GM19043 (cell line): ENCODE measurements around the gene P2RY6.

ENCODE experiments used
- ATAC-seq: cut with Tn5 transposase; IDR thresholded peaks from one replicate; pipeline ENCODE4 v1.9.1; 2021; ENCODE audit warnings: low read depth; ENCODE audit not compliant: unreplicated experiment

The P2RY6 gene

GRCh38 chr11:73293356-73293936 is 21.3 kb downstream of the P2RY6 start:
- ATAC-seq, result no peak

- ATAC-seq, result no peak
These were observed 22.5 kb downstream of the P2RY6 start for GRCh38 chr11:73294604-73295003.

- no peak for ATAC-seq
These were observed 23.3 kb downstream of the P2RY6 start for GRCh38 chr11:73295241-73295995.

GRCh38 chr11:73295996-73296318 is 23.8 kb downstream of the P2RY6 start:
- no peak for ATAC-seq

GRCh38 chr11:73296501-73297230 is 24.5 kb downstream of the P2RY6 start:
- no peak for ATAC-seq

- no peak for ATAC-seq
These were observed 25.1 kb downstream of the P2RY6 start for GRCh38 chr11:73297231-73297590.

GRCh38 chr11:73297702-73298101 is 25.6 kb downstream of the P2RY6 start:
- ATAC-seq, result no peak

GRCh38 chr11:73298233-73298632 is 26.1 kb downstream of the P2RY6 start:
- no peak for ATAC-seq

GRCh38 chr11:73299751-73300150 is 27.6 kb downstream of the P2RY6 start:
- no peak for ATAC-seq

GRCh38 chr11:73306069-73306841 is 34.1 kb downstream of the P2RY6 start:
- no peak for ATAC-seq

GRCh38 chr11:73306977-73307322 is 34.8 kb downstream of the P2RY6 start:
- no peak for ATAC-seq

GRCh38 chr11:73307323-73308002 is 35.3 kb downstream of the P2RY6 start:
- ATAC-seq, result peak; percentile 49

- peak; percentile 21 for ATAC-seq
These were observed 36.1 kb downstream of the P2RY6 start, which contains the start of gene ARHGEF17 for GRCh38 chr11:73308003-73308960. Gene ARHGEF17 (plus strand): TSS chr11:73308276. CDS start chr11:73308639, 363 bp downstream.

- ATAC-seq, result no peak
These were observed 37.1 kb downstream of the P2RY6 start for GRCh38 chr11:73308961-73309919.

GRCh38 chr11:73310076-73310475 is 37.9 kb downstream of the P2RY6 start:
- ATAC-seq, result no peak

GRCh38 chr11:73310661-73311393 is 38.7 kb downstream of the P2RY6 start:
- ATAC-seq, result no peak

- no peak for ATAC-seq
These were observed 39.3 kb downstream of the P2RY6 start for GRCh38 chr11:73311394-73311869.
